ENCODE data around the gene SPR. TPM values are rescaled to one million over a fixed set of nuclear protein-coding genes. Genes with fewer than 3 reads are reported as not detected.

SPR gene
- total and polyA plus RNA-seq, 2 of the 13 experiments (the other 11 are each of a cell fraction or from before 2014, with no cell fraction given) = 34.0 to 96.0 TPM

DNA sequence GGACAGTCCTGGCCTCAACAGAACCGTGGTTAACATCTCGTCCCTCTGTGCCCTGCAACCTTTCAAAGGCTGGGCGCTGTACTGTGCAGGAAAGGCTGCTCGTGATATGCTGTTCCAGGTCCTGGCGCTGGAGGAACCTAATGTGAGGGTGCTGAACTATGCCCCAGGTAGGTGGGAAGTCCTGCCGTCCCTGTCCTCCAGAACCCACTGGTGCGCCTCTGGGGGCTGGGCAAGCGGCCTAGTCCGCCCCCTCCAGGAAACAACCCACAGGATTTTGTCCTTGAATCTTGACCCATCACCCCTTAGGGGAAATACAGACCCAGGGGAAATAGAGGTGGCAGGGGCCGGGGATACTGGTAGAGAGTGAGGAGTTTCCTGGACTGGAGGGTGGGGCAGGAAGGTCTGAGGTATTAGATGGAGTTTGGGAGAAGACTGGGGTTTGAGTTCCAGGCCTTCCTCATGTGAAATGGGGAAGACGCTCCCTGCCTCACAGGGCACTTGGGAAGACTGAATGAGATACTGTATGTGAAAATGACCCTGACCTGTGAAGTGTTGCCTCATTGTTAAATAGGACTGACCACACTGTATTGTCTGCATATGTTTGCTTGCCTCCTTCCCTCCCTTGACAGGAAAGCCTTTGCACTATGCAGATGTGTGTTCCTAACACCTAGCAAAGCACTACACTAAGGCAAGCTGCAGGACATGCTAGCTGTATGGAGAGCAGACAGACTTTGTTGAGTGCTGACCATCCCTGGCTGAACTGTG is 1.4 kb downstream of the SPR start (continued):
- 0 out of 2 replicates have a peak, but pooled peaks have one; percentile 27 for TF ChIP-seq CBX5 (CRISPR knock-in tag; IDR thresholded peaks at IDR 0.05; ENCODE audit: borderline replicate concordance)
- TF ChIP-seq FOXA1 (IDR thresholded peaks at IDR 0.05) = no peak
- TF ChIP-seq FOXA1 (CRISPR knock-in tag; IDR thresholded peaks at IDR 0.05) = peak; percentile 79
- TF ChIP-seq CHD4 (IDR thresholded peaks at IDR 0.05; ENCODE audit: borderline replicate concordance, low read length) = no peak
- no peak for TF ChIP-seq TP53 (CRISPR knock-in tag; conservative IDR thresholded peaks at IDR 0.05)
- TF ChIP-seq ZNF709 (CRISPR knock-in tag; IDR thresholded peaks at IDR 0.05) = no peak
- 0 out of 2 replicates have a peak, but pooled peaks have one; percentile 24 for TF ChIP-seq PRDM10 (CRISPR knock-in tag; IDR thresholded peaks at IDR 0.05; ENCODE audit: low read depth)
- TF ChIP-seq AKAP8 (CRISPR knock-in tag; IDR thresholded peaks at IDR 0.05) = no peak; the same call in 1 of the 2 replicates
- TF ChIP-seq HDAC1 (CRISPR knock-in tag; IDR thresholded peaks at IDR 0.05) = peak; percentile 59; the same call in 1 of the 2 replicates
- TF ChIP-seq CENPT (CRISPR knock-in tag; IDR thresholded peaks at IDR 0.05; ENCODE audit: low read depth) = no peak
- peak; percentile 55 for TF ChIP-seq ATF3 (CRISPR knock-in tag; IDR thresholded peaks at IDR 0.05)
- no peak for TF ChIP-seq SNRNP70 (IDR thresholded peaks at IDR 0.05; ENCODE audit: low read depth, low read length)
- no peak for TF ChIP-seq IKZF1 (IDR thresholded peaks at IDR 0.05)
- TF ChIP-seq ZFAT (CRISPR knock-in tag; conservative IDR thresholded peaks at IDR 0.05) = no peak
- no peak for TF ChIP-seq ZNF773 (CRISPR knock-in tag; IDR thresholded peaks at IDR 0.05; ENCODE audit: borderline replicate concordance)
- TF ChIP-seq, protein P1, sequence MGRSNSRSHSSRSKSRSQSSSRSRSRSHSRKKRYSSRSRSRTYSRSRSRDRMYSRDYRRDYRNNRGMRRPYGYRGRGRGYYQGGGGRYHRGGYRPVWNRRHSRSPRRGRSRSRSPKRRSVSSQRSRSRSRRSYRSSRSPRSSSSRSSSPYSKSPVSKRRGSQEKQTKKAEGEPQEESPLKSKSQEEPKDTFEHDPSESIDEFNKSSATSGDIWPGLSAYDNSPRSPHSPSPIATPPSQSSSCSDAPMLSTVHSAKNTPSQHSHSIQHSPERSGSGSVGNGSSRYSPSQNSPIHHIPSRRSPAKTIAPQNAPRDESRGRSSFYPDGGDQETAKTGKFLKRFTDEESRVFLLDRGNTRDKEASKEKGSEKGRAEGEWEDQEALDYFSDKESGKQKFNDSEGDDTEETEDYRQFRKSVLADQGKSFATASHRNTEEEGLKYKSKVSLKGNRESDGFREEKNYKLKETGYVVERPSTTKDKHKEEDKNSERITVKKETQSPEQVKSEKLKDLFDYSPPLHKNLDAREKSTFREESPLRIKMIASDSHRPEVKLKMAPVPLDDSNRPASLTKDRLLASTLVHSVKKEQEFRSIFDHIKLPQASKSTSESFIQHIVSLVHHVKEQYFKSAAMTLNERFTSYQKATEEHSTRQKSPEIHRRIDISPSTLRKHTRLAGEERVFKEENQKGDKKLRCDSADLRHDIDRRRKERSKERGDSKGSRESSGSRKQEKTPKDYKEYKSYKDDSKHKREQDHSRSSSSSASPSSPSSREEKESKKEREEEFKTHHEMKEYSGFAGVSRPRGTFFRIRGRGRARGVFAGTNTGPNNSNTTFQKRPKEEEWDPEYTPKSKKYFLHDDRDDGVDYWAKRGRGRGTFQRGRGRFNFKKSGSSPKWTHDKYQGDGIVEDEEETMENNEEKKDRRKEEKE (IDR thresholded peaks at IDR 0.05) = no peak
- no peak for TF ChIP-seq DR1 (CRISPR knock-in tag; IDR thresholded peaks at IDR 0.05)
- no peak for TF ChIP-seq MEIS1 (CRISPR knock-in tag; IDR thresholded peaks at IDR 0.05; ENCODE audit: borderline replicate concordance)
- TF ChIP-seq, protein P2, sequence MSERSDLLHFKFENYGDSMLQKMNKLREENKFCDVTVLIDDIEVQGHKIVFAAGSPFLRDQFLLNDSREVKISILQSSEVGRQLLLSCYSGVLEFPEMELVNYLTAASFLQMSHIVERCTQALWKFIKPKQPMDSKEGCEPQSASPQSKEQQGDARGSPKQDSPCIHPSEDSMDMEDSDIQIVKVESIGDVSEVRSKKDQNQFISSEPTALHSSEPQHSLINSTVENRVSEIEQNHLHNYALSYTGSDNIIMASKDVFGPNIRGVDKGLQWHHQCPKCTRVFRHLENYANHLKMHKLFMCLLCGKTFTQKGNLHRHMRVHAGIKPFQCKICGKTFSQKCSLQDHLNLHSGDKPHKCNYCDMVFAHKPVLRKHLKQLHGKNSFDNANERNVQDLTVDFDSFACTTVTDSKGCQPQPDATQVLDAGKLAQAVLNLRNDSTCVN (CRISPR knock-in tag; IDR thresholded peaks at IDR 0.05; ENCODE audit: borderline replicate concordance) = peak; percentile 67; the same call in 1 of the 2 replicates
- no peak for TF ChIP-seq HCFC1 (IDR thresholded peaks at IDR 0.05; ENCODE audit: low read depth, low read length)
- TF ChIP-seq ZNF567 (CRISPR knock-in tag; IDR thresholded peaks at IDR 0.05; ENCODE audit: borderline replicate concordance) = no peak
- TF ChIP-seq RORA (CRISPR knock-in tag; IDR thresholded peaks at IDR 0.05) = no peak
- TF ChIP-seq ZNF780A (CRISPR knock-in tag; IDR thresholded peaks at IDR 0.05) = no peak
